ENCODE measurements around the gene RHOXF2B.
"Not testable (repeated sequence)": the region's sequence is repeated elsewhere in the genome, so short reads cannot be mapped to it uniquely, and the experiment has no call there.

DNA sequence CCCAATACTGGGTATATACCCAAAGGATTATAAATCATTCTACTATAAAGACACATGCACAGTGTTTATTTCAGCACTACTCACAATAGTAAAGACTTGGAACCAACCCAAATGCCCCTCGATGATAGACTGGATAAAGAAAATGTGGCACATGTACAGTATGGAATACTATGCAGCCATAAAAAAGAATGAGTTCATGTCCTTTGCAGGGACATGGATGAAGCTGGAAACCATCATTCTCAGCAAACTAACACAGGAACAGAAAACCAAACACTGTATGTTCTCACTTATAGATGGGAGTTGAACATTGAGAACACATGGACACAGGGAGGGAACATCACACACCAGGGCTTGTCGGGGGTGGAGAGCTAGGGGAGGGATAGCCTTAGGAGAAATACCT, 27.2 kb upstream of the RHOXF2B start:
- TF ChIP-seq, protein P1, sequence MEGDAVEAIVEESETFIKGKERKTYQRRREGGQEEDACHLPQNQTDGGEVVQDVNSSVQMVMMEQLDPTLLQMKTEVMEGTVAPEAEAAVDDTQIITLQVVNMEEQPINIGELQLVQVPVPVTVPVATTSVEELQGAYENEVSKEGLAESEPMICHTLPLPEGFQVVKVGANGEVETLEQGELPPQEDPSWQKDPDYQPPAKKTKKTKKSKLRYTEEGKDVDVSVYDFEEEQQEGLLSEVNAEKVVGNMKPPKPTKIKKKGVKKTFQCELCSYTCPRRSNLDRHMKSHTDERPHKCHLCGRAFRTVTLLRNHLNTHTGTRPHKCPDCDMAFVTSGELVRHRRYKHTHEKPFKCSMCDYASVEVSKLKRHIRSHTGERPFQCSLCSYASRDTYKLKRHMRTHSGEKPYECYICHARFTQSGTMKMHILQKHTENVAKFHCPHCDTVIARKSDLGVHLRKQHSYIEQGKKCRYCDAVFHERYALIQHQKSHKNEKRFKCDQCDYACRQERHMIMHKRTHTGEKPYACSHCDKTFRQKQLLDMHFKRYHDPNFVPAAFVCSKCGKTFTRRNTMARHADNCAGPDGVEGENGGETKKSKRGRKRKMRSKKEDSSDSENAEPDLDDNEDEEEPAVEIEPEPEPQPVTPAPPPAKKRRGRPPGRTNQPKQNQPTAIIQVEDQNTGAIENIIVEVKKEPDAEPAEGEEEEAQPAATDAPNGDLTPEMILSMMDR (IDR thresholded peaks at IDR 0.05): not testable (repeated sequence)
- TF ChIP-seq POLR2A (IDR thresholded peaks at IDR 0.05): not testable (repeated sequence)

Data from right lobe of liver (tissue), 4 donors.